Fibroblast of mammary gland (primary cell): ENCODE results near the gene CLEC19A.

ENCODE experiments used
- DNase-seq: peaks from one replicate; pipeline ENCODE4 v3.0.0-alpha.2; 2010; ENCODE audit warnings: low read depth
- H3K4me3 ChIP-seq: 2 replicates; pipeline ENCODE4 v1.5.1; 2011; ENCODE audit warnings: low read depth, mild to moderate bottlenecking, low read length, moderate library complexity; ENCODE audit not compliant: control insufficient read depth
- CTCF ChIP-seq: conservative IDR thresholded peaks from 2 replicates; pipeline ENCODE4 v1.5.1; 2011; ENCODE audit warnings: low read depth, low read length, inconsistent platforms; ENCODE audit not compliant: control insufficient read depth, insufficient read depth

CLEC19A gene

GRCh38 chr16:19264123-19264673 lies 21.3 kb upstream of the CLEC19A start:
- no peak overlapping the region for H3K4me3 ChIP-seq
- DNase-seq = no peak
- TF ChIP-seq CTCF = no peak

GRCh38 chr16:19265380-19265930 lies 20.1 kb upstream of the CLEC19A start:
- DNase-seq = no peak
- H3K4me3 ChIP-seq = no peak overlapping the region
- no peak for TF ChIP-seq CTCF

- no peak for DNase-seq
- TF ChIP-seq CTCF = no peak
- H3K4me3 ChIP-seq = no peak overlapping the region
Observed at GRCh38 chr16:19266774-19267173, 18.8 kb upstream of the CLEC19A start.

- H3K4me3 ChIP-seq = no peak overlapping the region
- DNase-seq = no peak
- TF ChIP-seq CTCF = no peak
Observed at GRCh38 chr16:19269098-19269497, 16.4 kb upstream of the CLEC19A start.

- no peak for TF ChIP-seq CTCF
- no peak for DNase-seq
- no peak overlapping the region for H3K4me3 ChIP-seq
Observed at GRCh38 chr16:19274165-19274797, 11.2 kb upstream of the CLEC19A start.

- TF ChIP-seq CTCF = no peak
- no peak for DNase-seq
Observed at GRCh38 chr16:19278403-19278802, 7.1 kb upstream of the CLEC19A start.

GRCh38 chr16:19281246-19281645 lies 4.3 kb upstream of the CLEC19A start:
- H3K4me3 ChIP-seq = no peak overlapping the region
- no peak for TF ChIP-seq CTCF
- DNase-seq = no peak

More at GRCh38 chr16:19278403-19278802, 7.1 kb upstream of the CLEC19A start:
- no peak overlapping the region for H3K4me3 ChIP-seq
